COLO829 (cell line): ENCODE data around the gene DST.
"Not testable (repeated sequence)": the region's sequence is repeated elsewhere in the genome, so short reads cannot be mapped to it uniquely, and the experiment has no call there.

ENCODE experiments used
- DNase-seq: peaks from one replicate; pipeline ENCODE4 v3.0.0; 2012; ENCODE audit warnings: low spot score

Gene DST

GRCh38 chr6:56515081-56515905 is 127.4 kb downstream of the DST start:
- DNase-seq, result no peak

- no peak for DNase-seq
Observed at GRCh38 chr6:56514395-56514794, 128.3 kb downstream of the DST start.

- no peak for DNase-seq
Observed at GRCh38 chr6:56513631-56514030, 129.1 kb downstream of the DST start.

GRCh38 chr6:56511591-56511990 is 131.1 kb downstream of the DST start:
- DNase-seq, result no peak

- DNase-seq, result no peak
Observed at GRCh38 chr6:56510984-56511531, 131.6 kb downstream of the DST start.

GRCh38 chr6:56509031-56509430 is 133.7 kb downstream of the DST start:
- no peak for DNase-seq

- DNase-seq, result no peak
Observed at GRCh38 chr6:56507517-56507916, 135.2 kb downstream of the DST start.

- no peak for DNase-seq
Observed at GRCh38 chr6:56505512-56506260, 137.0 kb downstream of the DST start.

GRCh38 chr6:56501993-56502392 is 140.7 kb downstream of the DST start:
- no peak for DNase-seq

GRCh38 chr6:56499095-56499494 is 143.6 kb downstream of the DST start:
- no peak for DNase-seq

GRCh38 chr6:56497691-56498090 is 145.0 kb downstream of the DST start:
- DNase-seq, result no peak

GRCh38 chr6:56497240-56497639 is 145.4 kb downstream of the DST start:
- DNase-seq, result no peak

- DNase-seq, result not testable (repeated sequence)
Observed at GRCh38 chr6:56496650-56497049, 146.0 kb downstream of the DST start.

GRCh38 chr6:56495654-56496053 is 147.0 kb downstream of the DST start:
- DNase-seq, result no peak

GRCh38 chr6:56491606-56492328 is 150.9 kb downstream of the DST start:
- DNase-seq, result no peak

- DNase-seq, result no peak
Observed at GRCh38 chr6:56490993-56491392, 151.7 kb downstream of the DST start.

GRCh38 chr6:56489559-56489958 is 153.1 kb downstream of the DST start:
- DNase-seq, result no peak

GRCh38 chr6:56488281-56488680 is 154.4 kb downstream of the DST start:
- DNase-seq, result no peak

- DNase-seq, result no peak
Observed at GRCh38 chr6:56486681-56487080, 156.0 kb downstream of the DST start.

GRCh38 chr6:56484669-56485068 is 158.0 kb downstream of the DST start:
- DNase-seq, result no peak

- no peak for DNase-seq
Observed at GRCh38 chr6:56483929-56484328, 158.8 kb downstream of the DST start.

GRCh38 chr6:56482525-56482924 is 160.2 kb downstream of the DST start:
- no peak for DNase-seq
